Fibroblast of lung (primary cell): ENCODE measurements around the gene CC2D2A. TPM values are rescaled to one million over a fixed set of nuclear protein-coding genes. Genes with fewer than 3 reads are reported as not detected.

ENCODE experiments used
- DNase-seq, 2 donors: peaks; one replicate each; pipeline versions ENCODE4 v3.0.0 to v3.0.0-alpha.2; 2010; ENCODE audit warnings: low read depth in 2 of 2
- H2AFZ ChIP-seq: 2 replicates; pipeline ENCODE4 v1.5.1; 2012; ENCODE audit warnings: low read length, control low read depth, inconsistent platforms
- H3K27ac ChIP-seq: 2 replicates; pipeline ENCODE4 v1.5.1; 2011; ENCODE audit warnings: low read length, control low read depth; ENCODE audit not compliant: insufficient read depth
- H3K27me3 ChIP-seq: 2 replicates; pipeline ENCODE4 v1.5.1; 2011; ENCODE audit warnings: mild to moderate bottlenecking, low read length; ENCODE audit not compliant: control insufficient read depth, insufficient read depth
- H3K36me3 ChIP-seq: 2 replicates; pipeline ENCODE4 v1.5.1; 2011; ENCODE audit warnings: low read length; ENCODE audit not compliant: control insufficient read depth, insufficient read depth
- H3K4me1 ChIP-seq: 2 replicates; pipeline ENCODE4 v1.5.1; 2011; ENCODE audit warnings: low read length; ENCODE audit not compliant: control insufficient read depth, insufficient read depth; ENCODE audit errors: extremely low read depth
- H3K4me2 ChIP-seq: 2 replicates; pipeline ENCODE4 v1.5.1; 2011; ENCODE audit warnings: low read length, control low read depth; ENCODE audit not compliant: insufficient read depth; ENCODE audit errors: extremely low read depth
- H3K4me3 ChIP-seq, 4 experiments: fragments of 200-600 bp in 1 of 4; sonication (generic) in 1 of 4; replicated peaks in 1 of 4; 2 replicates each; pipeline ENCODE4 v1.5.1; 2011 to 2016; ENCODE audit warnings: low read length in 4 of 4, low read depth in 3 of 4, mild to moderate bottlenecking in 3 of 4, control low read depth in 2 of 4, inconsistent platforms in 1 of 4, mixed read lengths in 1 of 4; ENCODE audit not compliant: insufficient read depth in 1 of 4; ENCODE audit errors: control extremely low read depth in 1 of 4
- H3K79me2 ChIP-seq: 2 replicates; pipeline ENCODE4 v1.5.1; 2012; ENCODE audit warnings: mild to moderate bottlenecking, low read length, inconsistent platforms; ENCODE audit not compliant: control insufficient read depth, insufficient read depth
- H3K9ac ChIP-seq: 2 replicates; pipeline ENCODE4 v1.5.1; 2011; ENCODE audit warnings: mild to moderate bottlenecking, low read length, control low read depth; ENCODE audit not compliant: insufficient read depth
- H3K9me3 ChIP-seq: 2 replicates; pipeline ENCODE4 v1.5.1; 2012; ENCODE audit warnings: low read depth, low read length; ENCODE audit not compliant: control insufficient read depth, insufficient read depth
- H4K20me1 ChIP-seq: 2 replicates; pipeline ENCODE4 v1.5.1; 2011; ENCODE audit warnings: low read length; ENCODE audit not compliant: control insufficient read depth, insufficient read depth; ENCODE audit errors: extremely low read depth
- EZH2 ChIP-seq: IDR thresholded peaks from 2 replicates; pipeline ENCODE4 v1.5.1; 2012; ENCODE audit warnings: low read length, control low read depth, mild to moderate bottlenecking; ENCODE audit errors: missing control alignments
- polyA plus RNA-seq, 2 donors: library from polyadenylated mRNA; depleted of rRNA in 1 of 2; stranded (reverse) in 1 of 2; unstranded in 1 of 2; fragments of >200 nt; gene quantifications; 2 replicates each; pipeline ENCODE4 v1.2.1, GENCODE V29; 2011 to 2012; ENCODE audit warnings: missing spikeins in 1 of 2
- total RNA-seq: library from RNA; depleted of rRNA; stranded (reverse); fragments of >200 nt; gene quantifications from 2 replicates; pipeline ENCODE4 v1.2.1, GENCODE V29; 2014
- TF ChIP-seq, protein P1 (sequence below), 2 donors: IDR thresholded peaks in 1 of 2; conservative IDR thresholded peaks in 1 of 2; 1 replicate in 1 of 2; 2 replicates in 1 of 2; pipeline ENCODE4 v1.5.1; 2011 to 2012; ENCODE audit warnings: low read length in 2 of 2, control low read depth in 1 of 2, inconsistent platforms in 1 of 2, low read depth in 1 of 2, mild to moderate bottlenecking in 1 of 2

CC2D2A gene
- total and polyA plus RNA-seq, 2 donors (not counting 1 experiment from before 2014, with no cell fraction given), result 30.9 to 41.6 TPM

DNA sequence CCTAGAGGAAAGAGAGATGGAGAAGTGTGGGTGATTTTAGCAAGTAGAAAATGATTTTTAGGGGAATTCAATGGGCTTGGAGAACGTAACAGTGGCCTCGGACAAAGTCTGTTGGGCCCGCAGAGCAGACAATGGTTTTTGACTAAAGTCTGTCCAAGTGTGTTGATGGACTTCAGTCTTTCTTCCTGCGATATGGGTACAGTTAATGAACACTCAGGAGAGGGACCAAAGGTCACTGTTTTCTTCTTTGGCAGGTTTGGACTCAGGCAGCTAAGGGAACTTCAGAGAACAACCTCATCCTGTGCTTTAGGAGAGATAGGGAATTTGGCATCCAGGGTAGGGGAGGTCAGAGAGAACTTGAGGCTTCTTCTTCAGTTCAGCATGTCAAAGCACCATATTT is 38.0 kb downstream of the CC2D2A start:
- H3K9ac ChIP-seq, result no peak overlapping the region
- no peaks in the 10 kb centered on the region for H3K9me3 ChIP-seq
- no peak overlapping the region for H3K4me2 ChIP-seq
- H3K27me3 ChIP-seq, result no peaks in the 10 kb centered on the region
- no peaks in the 10 kb centered on the region for H3K79me2 ChIP-seq
- TF ChIP-seq, protein P1, sequence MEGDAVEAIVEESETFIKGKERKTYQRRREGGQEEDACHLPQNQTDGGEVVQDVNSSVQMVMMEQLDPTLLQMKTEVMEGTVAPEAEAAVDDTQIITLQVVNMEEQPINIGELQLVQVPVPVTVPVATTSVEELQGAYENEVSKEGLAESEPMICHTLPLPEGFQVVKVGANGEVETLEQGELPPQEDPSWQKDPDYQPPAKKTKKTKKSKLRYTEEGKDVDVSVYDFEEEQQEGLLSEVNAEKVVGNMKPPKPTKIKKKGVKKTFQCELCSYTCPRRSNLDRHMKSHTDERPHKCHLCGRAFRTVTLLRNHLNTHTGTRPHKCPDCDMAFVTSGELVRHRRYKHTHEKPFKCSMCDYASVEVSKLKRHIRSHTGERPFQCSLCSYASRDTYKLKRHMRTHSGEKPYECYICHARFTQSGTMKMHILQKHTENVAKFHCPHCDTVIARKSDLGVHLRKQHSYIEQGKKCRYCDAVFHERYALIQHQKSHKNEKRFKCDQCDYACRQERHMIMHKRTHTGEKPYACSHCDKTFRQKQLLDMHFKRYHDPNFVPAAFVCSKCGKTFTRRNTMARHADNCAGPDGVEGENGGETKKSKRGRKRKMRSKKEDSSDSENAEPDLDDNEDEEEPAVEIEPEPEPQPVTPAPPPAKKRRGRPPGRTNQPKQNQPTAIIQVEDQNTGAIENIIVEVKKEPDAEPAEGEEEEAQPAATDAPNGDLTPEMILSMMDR (conservative IDR thresholded peaks at IDR 0.05 in 1 of 2, IDR thresholded peaks at IDR 0.05 in 1 of 2; ENCODE audit: low read depth in 1 of 2, low read length in 2 of 2), result no peak
- no peak for TF ChIP-seq EZH2
- no peak for DNase-seq
- H2AFZ ChIP-seq, result no peak overlapping the region
- no peaks in the 10 kb centered on the region for H4K20me1 ChIP-seq
- no peak overlapping the region for H3K27ac ChIP-seq
- peaks cover 1% of the 10 kb centered on the region for H3K36me3 ChIP-seq
- no peak overlapping the region for H3K4me3 ChIP-seq
- H3K4me1 ChIP-seq, result no peaks in the 10 kb centered on the region

DNA sequence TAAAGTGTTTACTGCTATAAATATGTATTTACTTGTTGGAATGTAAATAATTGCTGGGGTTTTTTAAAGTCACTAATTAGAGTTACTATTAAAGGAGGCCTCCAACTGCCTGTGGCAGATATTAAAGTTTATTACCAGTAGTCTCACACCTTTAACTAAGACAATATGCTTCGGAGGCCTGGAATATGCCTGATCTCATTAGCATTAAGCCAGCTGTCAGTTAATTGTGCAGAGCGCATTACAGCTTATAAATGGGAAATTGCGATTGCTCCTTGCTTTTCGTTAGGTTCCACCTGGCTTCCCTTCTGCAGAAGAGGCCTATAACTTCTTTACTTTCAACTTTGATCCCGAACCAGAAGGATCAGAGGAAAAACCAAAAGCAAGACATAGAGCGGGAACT is 41.3 kb downstream of the CC2D2A start:
- Histone ChIP-seq H3K4me2 (no peak overlapping the region), H3K4me3 (no peak overlapping the region), H3K9ac (no peak overlapping the region), H3K36me3 (peaks cover 4% of the 10 kb centered on the region), H3K4me1 (no peaks in the 10 kb centered on the region), H2AFZ (no peak overlapping the region), H4K20me1 (no peaks in the 10 kb centered on the region), H3K27ac (no peak overlapping the region), H3K27me3 (no peaks in the 10 kb centered on the region), H3K9me3 (no peaks in the 10 kb centered on the region), H3K79me2 (no peaks in the 10 kb centered on the region)
- TF ChIP-seq, protein P1 (conservative IDR thresholded peaks at IDR 0.05 in 1 of 2, IDR thresholded peaks at IDR 0.05 in 1 of 2; ENCODE audit: low read depth in 1 of 2, low read length in 2 of 2), result no peak
- TF ChIP-seq EZH2, result no peak
- no peak for DNase-seq

DNA sequence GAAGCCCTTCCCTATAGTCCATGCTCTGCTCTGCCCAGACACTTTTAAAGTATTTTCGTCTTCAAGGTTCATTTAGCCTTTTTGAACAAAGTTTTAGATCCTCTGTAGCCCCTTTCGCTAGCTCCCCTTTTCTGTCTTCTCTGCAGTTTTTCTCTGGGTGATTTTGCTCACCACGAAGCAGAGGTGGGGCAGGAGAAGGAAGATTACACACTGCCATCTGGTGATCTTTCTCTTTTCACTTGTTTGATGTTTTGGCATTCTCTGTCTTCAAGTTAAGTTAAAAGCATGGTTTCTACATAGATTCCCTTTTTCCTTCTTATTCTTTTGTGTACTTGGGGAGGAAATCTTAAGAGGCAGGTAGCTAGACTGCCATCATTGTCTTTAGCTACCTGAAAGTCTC is 43.9 kb downstream of the CC2D2A start:
- Histone ChIP-seq H3K4me3 (no peak overlapping the region), H3K9me3 (no peaks in the 10 kb centered on the region), H2AFZ (no peak overlapping the region), H3K36me3 (peaks cover 4% of the 10 kb centered on the region), H3K27ac (no peak overlapping the region), H3K79me2 (no peaks in the 10 kb centered on the region), H3K4me2 (no peak overlapping the region), H3K9ac (no peak overlapping the region), H4K20me1 (no peaks in the 10 kb centered on the region), H3K27me3 (no peaks in the 10 kb centered on the region), H3K4me1 (no peaks in the 10 kb centered on the region)
- TF ChIP-seq EZH2, result no peak
- TF ChIP-seq, protein P1 (conservative IDR thresholded peaks at IDR 0.05 in 1 of 2, IDR thresholded peaks at IDR 0.05 in 1 of 2; ENCODE audit: low read depth in 1 of 2, low read length in 2 of 2), result peak; percentile 13 to 20
- DNase-seq, result peak in 1 of 2 donors; percentile 40
